GM19099 (cell line): ENCODE measurements around the gene EPB41L2.

ENCODE experiments used
- POLR2A ChIP-seq: IDR thresholded peaks from 3 replicates; pipeline ENCODE4 v1.6.1; 2011; ENCODE audit warnings: low read depth; ENCODE audit not compliant: insufficient read length; ENCODE audit errors: extremely low read depth

EPB41L2 gene

GRCh38 chr6:130936933-130937332, 126.1 kb downstream of the EPB41L2 start:
- no peak for TF ChIP-seq POLR2A

GRCh38 chr6:130935978-130936377, 127.1 kb downstream of the EPB41L2 start:
- no peak for TF ChIP-seq POLR2A

DNA sequence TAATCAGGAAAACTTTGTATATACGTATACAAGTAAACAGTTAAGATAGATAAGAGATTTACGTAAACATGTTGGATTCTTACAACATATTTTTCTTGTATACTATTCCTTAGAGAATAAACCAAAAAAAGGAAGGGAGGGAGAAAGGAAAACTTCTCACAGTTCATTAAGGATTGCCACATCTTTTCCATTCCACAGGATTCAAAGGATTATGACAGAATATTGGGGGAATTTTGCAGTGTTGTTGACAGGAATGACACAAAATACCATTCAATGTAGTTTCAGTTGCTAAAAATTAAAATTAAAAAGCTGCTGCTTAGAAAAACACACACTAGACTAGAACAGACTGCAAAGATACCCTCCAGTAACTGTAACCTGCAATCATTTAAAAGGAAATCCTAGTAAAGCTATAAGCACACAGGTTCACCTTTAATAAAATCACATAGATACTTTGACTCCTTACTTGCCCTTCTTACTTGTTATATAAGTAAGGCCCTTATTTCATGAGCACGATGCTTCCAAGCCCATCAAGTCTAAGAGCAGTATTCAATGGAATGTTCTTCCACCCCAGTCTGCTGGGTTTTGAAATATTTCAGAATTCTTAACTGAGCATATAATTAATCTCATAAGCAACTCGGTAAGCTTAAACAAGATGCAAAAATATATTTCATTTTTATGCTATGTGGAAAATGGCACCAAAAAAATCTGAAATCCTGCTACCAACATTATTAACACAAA, 128.0 kb downstream of the EPB41L2 start:
- TF ChIP-seq POLR2A = no peak

DNA sequence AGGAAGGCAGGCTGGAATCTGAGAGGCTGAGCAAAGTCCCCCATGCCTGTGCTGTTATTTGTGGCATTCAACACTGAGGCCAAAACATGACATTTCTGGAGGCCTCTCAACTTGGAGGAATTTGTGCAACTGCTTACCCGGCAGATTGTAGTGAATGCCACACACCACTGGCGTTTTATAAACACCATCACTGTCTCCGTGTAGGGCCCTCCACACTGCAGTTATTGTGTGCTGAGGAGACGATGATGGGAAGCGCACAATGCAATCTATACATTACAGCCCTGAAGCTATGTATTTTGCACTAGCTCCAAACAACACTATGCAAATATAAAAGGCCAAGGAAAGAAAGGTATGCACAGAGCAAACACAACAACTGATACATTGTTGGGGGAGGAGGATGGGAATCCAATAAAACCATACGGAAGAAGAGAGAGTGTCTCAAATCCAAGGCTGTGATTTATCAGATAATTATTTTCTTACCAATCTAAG, 129.3 kb downstream of the EPB41L2 start:
- TF ChIP-seq POLR2A = no peak

DNA sequence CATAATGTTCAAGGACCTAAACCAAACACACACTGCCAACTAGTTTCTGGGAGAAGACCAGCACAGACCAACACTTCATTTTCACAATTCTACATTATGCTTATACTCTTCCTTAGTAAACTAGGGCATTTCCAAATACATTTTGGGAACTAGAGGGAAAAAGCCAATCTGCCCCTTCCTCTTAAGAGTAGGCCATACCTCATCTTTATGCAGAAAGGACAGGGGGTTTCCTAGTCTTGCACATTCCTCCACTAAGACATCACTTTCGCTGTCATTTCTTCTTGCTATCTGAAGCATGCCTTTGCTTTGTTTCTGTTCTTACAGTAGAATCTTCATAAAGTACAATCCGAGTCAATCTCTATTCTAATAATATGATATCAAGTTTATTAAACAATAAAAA, 130.1 kb downstream of the EPB41L2 start:
- TF ChIP-seq POLR2A = no peak

DNA sequence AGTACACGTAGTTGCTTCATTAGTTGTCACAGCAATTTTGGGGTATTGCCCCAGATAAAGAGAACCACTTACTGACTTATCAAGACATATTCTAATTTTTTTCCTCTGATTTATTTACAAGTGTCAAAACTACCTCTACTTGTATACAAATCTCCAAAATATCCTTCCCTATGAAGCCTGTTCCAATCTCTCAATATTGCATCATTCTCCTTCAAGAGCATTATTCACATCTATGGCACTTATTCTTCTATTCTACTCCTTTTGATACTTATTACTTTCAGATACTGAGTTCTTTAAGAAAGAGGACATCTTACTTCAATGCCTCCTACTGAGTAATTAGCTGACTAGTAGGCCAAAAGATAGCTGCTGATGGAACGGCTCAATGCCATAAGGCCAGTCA, 130.6 kb downstream of the EPB41L2 start:
- no peak for TF ChIP-seq POLR2A

- no peak for TF ChIP-seq POLR2A
Observed at GRCh38 chr6:130931683-130932082, 131.4 kb downstream of the EPB41L2 start.

DNA sequence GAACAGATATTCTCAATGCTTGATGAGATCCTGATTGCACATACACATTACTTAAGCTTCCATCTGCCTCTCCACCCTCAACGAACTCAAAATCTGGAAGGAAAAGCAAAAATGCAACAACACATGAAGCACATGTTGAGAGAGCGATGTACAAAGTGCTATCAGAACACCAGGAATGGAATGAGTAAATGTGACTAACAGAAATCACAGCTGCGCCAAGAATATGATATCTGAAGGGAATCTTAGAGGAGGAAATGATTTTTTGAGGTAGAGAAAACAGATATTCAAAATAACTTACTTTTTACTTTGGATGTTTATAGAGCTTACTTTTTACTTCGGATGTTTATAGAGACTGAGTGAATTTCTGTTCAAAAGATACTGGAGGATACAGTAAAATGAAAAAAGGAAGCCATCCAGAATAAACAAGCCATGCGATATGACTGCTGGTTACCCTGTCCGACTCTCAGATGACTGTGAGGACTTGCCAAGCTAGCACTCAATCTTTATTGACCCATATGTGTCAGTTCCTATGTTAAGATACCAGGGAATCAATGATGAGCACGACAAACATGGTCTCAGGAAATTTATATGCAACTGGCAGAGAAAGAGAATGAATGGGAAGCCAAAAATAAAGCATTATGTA, 133.9 kb downstream of the EPB41L2 start:
- no peak for TF ChIP-seq POLR2A

GRCh38 chr6:130928158-130928912, 134.7 kb downstream of the EPB41L2 start:
- TF ChIP-seq POLR2A = no peak

GRCh38 chr6:130927305-130927704, 135.7 kb downstream of the EPB41L2 start:
- TF ChIP-seq POLR2A = no peak

GRCh38 chr6:130923350-130923749, 139.7 kb downstream of the EPB41L2 start:
- TF ChIP-seq POLR2A = no peak

GRCh38 chr6:130922922-130923321, 140.1 kb downstream of the EPB41L2 start:
- TF ChIP-seq POLR2A = no peak

DNA sequence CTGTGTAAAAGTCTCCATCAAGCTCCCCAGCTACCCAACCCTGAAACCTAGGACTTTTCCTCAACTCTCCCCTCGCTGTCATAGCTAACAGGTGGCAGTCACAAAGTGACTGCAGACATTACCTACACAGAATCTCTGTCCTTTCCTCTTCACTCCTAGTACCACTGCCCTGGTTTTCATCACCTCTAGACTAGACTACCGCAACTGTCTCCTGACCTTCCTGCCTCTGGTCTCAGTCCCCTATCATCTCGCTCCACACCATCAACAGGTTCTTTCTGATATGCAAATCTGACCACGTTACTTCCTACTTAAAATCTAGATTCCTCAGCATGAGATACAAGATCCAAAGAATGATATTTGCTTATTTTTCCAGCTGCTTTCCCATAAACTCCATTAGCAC, 142.1 kb downstream of the EPB41L2 start:
- no peak for TF ChIP-seq POLR2A

- TF ChIP-seq POLR2A = no peak
Observed at GRCh38 chr6:130918171-130918570, 144.9 kb downstream of the EPB41L2 start.

DNA sequence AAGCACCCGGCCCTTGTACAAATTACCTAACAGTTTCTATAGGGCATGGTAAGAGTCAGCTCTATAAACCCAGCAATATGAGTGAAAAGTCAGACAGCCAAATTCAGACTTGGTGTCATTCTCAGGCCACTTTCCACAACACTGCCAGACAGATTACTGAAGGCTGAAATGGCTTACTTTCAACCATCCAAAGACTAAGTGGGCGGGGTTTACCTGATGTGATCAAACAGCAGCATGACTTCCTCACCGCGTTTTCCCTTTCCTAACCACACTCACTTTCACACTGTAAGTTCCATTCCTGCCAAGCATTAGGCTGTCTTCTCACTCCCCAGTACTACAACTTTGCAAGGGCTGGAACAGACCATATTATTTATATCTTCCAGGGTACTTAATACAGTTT, 149.9 kb downstream of the EPB41L2 start:
- no peak for TF ChIP-seq POLR2A

DNA sequence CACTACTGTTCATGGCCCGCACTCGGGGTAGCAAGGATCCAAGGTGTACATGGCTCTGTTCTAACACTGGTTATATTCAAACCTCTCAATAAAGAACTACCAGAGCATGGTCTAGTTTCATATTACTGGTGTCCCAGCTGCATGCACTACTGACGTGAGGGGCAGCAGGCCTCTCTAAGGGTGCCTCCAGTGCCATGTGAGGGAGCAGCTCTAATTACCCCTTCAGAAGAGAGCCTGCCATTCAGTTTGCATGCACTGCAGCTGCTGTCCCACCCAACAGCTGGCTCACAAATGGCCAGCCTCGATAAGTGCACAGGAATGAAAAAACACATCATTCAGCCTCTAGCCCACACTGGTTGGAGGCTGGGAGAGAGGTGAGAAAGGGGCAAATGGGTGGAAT, 150.6 kb downstream of the EPB41L2 start:
- TF ChIP-seq POLR2A = no peak

GRCh38 chr6:130908958-130909357, 154.1 kb downstream of the EPB41L2 start:
- no peak for TF ChIP-seq POLR2A

DNA sequence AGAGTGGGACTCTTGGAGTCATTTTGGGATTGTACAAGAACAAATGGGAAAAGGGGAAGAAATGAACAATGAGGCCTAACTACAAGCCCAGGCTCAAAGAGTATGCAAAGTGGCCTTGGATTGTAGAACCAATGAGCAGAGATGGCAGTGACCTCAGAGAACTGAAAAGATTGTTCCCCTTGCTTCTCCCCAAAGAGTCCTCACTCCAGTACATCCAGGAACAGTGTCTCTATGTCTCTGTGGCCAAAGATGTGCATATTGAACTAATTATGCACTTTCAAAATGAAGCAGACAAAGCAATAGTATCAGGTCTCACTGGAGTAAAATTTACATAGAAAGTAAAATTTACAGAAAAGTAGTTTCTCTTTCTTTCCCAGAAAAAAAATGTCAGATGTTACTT, 154.9 kb downstream of the EPB41L2 start:
- no peak for TF ChIP-seq POLR2A
